Ramos (cell line): ENCODE measurements around the gene LMO7.
"Not testable (repeated sequence)": the region's sequence is repeated elsewhere in the genome, so short reads cannot be mapped to it uniquely, and the experiment has no call there.

Source experiments
- in situ Hi-C: fragments of 300-500 bp; cut with MboI; formaldehyde crosslinking; loops from one replicate; pipeline ENCODE4 v1.14.3; 2022; ENCODE audit warnings: low sequenced_read_pairs; ENCODE audit not compliant: unreplicated experiment

LMO7 gene

DNA sequence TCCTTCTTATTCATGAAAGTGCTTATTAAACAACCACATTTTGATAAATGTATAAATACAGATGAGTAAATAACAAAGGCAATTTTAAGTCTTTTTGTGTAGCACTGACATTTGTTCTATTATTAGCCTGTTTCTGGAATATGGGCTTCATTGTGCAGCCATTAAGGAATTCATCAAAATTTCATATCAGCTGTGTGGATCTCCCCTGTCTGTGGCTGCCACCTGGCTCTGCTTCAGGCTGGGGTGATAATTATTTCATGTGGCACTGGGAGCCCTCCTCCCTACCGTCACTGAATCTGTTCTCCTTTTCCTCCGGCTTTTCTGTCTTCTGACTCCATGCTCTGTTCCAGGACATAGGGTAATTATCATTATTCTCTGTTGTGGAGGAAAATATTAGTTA is 57.1 kb downstream of the LMO7 start:
- in situ Hi-C loops: loop anchor here (5.0 kb wide), 1 partner anchor 779 kb away; no protein-coding TSS in a partner anchor

DNA sequence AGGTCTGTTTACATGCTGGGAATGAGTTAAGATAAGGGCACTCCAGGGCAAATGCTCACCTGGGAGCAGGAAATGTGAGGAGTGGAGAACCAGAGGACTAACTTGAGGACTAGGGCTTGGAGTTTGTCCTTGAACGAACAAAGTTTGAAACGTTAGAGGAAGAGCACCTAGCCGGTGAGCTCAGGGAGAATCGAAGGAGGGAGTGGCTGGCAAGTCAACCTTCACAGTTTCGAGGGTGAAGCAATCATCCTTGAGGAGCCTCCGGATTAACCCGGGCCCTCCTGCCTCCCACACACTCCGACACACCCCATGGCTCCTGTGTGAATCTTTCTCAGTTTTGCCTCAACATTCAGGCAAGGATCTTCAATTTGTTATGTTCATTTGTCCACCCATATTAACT is 58.6 kb downstream of the LMO7 start:
- in situ Hi-C loops: loop anchor here (5.0 kb wide), 1 partner anchor 778 kb away; no protein-coding TSS in a partner anchor

DNA sequence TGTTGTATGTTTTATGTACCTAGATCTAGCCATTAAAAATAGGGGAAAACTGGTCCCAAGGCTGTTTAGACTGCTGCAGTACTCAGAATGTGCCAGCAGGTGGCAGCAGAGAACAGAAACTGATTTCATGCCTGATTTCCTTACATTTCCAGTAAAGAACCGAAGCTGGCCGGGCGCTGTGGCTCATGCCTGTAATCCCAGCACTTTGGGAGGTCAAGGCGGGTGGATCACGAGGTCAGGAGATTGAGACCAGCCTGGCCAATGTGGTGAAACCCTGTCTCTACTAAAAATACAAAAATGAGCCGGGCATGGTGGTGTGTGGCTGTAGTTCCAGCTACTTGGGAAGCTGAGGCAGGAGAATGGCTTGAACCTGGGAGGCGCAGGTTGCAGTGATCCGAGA is 59.8 kb downstream of the LMO7 start:
- in situ Hi-C loops: not testable (repeated sequence)

DNA sequence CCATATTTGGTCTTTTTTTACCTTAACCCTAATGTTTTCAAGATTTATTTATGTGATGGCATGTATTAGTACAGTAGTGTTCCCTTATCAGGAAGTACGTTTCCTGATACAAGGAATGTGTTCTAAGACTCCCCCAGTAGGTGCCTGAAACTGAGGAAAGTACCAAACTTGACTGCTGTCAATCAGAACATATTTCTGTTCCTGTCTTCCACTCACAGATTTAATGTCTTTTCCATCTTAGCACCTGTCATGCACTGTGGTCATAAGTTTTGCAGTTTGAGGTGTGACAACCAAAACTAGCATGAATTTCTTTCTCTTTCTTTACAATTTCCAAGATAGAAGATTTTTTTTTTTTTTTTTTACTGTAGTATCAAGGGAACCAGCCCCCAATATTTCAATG is 62.9 kb downstream of the LMO7 start:
- in situ Hi-C loops: no loop called here

DNA sequence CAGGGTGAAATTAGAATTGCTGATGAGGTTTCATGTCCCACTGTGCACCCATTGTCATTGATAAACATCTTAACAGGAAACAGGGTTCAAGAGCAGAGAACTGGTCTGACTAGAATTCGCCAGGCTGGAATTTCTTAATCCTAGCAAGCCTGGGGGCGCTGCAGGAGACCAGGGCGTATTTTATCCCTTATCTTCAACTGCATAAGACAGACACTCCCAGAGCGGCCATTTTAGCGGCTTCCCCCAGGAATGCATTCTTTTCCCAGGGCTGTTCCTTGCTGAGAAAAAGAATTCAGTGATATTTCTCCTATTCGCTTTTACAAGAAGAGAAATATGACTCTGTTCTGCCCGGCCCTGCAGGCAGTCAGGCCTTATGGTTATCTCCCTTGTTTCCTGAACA is 63.6 kb downstream of the LMO7 start:
- in situ Hi-C loops: not testable (repeated sequence)

DNA sequence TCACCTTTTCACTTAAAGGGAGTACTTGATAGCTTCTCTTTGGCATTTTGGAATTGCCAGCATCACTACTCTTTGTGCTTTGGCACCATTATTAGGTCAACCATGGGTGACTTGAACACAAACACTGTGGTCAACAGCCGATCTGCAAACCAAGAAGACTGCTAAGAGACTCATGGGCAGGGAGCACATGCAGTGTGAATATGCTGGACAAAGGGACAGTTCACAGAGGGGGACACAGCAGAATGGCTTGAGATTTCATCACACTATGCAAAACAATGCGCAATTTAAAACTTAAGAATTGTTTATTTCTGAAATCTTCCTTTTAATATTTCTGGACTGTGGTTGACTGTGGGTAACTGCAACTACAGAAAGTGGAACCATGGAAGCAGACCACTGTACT is 64.4 kb downstream of the LMO7 start:
- in situ Hi-C loops: no loop called here

DNA sequence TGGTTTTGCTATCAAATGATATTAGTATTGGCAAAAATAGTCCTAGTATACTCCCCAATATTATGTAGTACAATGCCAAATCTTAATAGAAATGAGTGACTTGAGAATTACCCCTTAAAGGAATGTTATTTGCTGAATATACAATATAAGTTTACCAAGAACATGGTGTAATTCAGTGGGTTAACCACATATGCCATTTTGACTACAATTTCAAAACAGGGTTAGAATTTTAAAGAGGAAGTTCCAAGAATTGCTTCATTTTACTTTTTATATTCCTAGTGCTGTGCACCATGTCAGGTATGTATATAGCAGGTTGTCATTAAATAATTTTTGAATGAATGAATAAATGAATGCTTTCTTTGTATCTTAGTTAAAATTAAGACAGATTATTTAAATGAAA is 66.3 kb downstream of the LMO7 start:
- in situ Hi-C loops: no loop called here

DNA sequence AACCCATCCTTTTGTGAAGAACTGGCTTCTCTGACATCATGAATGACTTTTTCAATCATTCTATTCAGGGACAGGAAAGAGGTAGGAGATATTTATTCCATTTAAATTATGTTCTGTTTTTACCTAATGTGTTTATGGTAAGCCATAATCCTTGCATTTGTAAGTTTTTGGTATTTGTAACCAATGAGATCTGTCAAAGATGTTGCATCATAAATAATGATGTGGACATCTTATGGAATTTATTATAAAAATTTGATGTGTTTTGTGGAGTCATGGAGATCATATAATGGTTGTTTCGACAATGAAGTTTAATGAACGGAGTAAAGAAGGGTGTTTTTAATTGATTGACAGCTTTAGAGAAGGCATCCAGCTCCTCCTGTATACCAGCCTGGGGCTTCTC is 67.6 kb downstream of the LMO7 start:
- in situ Hi-C loops: no loop called here

DNA sequence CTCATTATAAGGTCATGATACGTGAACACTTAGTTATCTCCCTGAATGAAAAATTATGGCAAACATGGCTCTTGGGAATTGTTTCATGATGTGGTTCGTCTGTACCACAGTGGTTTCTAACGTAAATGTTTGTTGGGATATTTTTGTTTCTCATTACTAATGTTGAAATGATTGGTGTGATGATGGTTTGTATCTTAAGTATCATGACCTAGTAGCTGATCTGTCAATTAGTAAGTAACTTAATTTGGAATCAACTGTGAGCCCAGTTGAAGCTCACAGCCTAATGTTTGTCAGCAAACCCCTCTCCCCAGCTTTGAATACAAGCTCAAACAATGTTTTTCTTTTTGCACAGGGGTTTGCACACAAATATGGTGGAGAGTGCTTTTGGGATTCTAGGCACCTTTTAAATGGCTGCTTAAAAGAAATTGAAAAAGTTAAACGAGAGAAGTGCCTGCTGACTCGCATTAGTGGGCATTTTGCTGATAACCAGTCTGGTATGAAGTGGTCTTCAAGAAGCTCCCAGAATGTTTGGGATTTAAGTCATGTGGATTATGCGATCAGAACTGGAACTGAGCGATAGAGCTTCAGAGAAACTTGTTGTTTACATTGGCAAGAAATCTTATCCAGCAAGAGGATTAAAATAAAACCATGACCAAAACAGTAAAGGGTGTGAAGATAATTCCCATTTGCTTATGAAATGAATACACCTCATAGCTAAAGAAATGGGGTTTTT is 68.2 kb downstream of the LMO7 start:
- in situ Hi-C loops: no loop called here

DNA sequence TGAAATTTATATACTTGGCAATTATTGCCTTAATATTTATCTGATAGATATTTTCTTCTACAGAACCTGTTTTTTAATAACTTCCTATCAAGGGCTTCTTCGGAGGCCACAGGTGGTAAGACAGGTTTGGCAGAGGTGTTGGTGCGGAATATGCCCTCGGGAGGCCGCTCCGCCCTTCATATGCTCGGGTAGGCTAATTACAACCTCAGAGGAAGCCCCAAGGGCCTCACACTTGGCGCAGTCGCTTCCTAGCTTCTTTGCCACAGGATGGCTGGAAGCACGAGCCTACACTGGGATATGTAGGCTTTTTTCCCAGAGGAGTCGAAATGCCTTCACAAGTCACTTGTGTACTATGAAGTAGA is 68.8 kb downstream of the LMO7 start:
- in situ Hi-C loops: no loop called here

DNA sequence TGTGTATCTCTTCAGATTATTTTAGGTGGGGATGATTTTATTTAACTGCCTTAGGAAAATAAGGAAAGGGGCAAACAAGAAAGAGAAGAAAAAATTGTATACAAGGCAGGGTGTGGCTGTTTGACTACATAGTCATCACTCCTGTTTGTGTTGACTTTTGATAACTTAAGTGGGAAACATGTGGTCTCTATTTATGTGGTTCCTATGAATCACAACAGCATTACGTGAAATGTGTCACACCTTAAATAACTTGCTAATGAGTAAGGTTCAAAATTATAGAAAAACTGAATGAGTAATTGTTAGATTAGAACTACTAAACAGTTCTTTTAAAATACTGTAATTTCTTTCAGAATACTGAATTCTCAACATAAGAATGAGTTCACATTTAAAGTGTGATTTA is 69.3 kb downstream of the LMO7 start:
- in situ Hi-C loops: no loop called here

DNA sequence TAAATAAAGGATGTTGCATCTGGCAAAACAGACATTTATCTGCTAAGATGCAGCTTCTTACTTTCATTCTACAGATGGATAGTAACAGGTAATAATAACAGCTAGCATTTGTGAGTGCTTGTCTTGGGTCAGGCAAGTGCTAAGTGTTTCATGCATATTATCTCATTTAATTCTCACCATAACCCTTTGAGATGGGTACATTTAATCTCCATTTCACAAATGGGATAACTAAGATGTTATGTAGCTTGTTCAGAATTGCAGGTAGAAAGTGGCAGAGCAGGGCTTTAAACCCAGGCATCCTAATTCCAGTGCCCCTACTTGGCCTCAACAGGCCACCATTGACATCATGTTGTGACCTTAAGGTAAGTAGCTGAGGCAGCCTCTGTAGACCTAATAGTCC is 69.8 kb downstream of the LMO7 start:
- in situ Hi-C loops: no loop called here

DNA sequence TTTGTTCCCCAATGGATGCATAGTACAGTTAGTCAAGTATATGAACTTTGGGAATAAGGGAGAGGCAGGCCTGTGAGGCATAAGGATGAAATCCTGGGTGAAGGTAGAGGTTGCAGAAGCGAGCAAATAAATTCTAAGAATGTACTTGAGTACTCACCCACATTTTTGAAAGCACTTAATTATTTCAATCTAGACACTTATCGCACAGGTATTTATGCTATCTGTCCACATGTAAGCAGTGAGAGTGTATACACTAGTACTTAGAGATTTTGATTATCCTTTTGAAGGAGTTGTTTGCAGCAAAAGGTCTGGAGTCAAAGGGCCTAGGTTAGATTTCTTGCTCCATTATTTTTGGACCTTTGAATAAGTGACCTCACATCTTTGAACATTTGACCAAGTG is 77.7 kb downstream of the LMO7 start:
- in situ Hi-C loops: no loop called here

DNA sequence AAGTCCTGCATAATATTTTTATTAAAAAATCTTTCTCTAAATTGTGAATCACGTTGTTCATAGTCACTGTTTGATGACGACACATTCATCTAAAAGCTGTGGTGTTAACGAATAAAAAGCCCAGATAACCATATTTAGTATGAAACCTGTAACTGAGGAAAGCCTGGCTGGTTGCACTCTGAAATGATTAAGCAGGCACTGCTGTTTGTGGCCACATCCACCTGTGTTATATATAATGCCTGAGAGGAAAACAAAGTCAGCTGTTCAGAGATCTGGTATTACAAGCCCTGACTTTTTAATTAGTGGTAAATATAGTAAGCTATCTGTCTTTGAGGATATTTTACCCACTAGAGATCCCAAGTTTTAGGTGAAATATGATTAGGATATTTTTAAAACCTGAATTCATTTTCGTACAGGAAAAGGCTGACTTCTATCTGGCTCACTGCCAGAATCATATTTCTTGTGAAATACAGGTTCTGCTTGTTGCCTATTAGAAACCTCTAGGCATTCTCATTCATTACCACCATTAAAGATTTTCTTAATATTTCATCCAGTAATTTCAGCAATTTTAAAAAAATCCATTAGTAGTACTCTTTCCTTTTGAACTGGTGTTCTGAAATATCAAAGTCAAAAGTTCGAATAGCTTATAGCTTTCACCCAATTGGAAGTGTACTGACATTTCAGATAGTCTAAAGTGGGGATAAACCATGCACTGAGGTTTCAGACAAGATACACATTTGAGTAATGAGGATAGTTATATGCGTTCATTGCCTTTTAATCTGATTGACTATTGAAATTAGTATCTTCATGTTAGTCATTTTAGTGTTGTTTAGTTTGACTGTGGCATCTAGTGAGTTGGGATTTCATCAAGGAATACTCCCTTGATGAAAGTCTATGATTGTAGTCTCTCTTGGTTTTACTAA is 79.7 kb downstream of the LMO7 start:
- in situ Hi-C loops: no loop called here

DNA sequence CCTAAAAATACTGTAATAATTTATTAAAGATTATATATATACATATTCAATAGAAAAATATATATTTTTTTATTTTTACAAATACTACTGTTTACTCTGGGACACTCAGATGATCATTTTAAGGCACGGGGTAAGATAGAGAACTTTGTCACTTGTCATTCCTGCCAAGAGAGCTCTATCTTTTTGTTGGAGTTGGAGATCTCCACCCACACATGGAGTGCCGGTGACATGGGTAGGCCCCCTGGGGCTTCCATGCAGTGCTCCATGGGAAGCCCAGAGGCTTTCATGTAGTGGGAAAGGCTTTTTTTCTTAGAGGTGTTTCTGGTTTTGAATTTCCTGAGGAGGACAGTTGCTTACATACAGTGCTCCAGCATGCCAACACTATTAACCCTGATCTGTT is 81.4 kb downstream of the LMO7 start:
- in situ Hi-C loops: no loop called here

DNA sequence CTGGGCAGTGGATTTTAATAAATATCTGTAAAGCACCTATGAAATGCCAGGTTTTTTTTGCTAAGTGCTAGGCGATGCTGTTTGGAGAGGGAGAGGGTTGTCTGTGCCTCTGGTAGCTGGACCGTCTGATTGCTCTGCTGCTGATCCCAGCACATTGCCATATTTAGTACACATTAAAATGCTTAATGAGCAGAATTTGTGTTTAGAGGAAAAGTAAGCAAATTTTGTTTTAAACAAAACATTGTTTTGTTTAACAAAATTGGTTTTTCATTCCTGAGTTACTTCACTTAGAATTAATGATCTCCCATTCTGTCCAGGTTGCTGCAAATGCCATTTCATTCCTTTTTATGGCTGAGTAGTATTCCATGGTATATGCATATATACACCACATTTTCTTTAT is 85.2 kb downstream of the LMO7 start:
- in situ Hi-C loops: no loop called here

DNA sequence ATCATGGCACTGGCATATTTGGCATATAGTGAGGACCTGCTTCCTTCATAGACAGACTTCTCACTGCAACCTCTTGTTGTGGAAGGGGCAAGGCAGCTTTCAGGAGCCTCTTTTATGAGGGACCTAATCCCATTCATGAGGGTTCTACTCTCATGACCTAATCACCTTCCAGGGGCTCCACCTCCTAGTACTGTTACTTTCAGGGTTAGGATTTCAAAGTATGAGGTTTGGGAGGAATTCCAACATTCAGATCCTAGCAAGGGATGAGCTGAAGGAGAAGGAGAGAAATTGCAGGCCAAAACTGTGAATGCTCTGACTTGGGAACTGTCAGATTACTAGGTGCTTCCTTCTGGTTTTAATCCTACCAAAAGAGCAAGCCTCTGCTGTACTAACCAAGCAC is 87.8 kb downstream of the LMO7 start:
- in situ Hi-C loops: no loop called here

DNA sequence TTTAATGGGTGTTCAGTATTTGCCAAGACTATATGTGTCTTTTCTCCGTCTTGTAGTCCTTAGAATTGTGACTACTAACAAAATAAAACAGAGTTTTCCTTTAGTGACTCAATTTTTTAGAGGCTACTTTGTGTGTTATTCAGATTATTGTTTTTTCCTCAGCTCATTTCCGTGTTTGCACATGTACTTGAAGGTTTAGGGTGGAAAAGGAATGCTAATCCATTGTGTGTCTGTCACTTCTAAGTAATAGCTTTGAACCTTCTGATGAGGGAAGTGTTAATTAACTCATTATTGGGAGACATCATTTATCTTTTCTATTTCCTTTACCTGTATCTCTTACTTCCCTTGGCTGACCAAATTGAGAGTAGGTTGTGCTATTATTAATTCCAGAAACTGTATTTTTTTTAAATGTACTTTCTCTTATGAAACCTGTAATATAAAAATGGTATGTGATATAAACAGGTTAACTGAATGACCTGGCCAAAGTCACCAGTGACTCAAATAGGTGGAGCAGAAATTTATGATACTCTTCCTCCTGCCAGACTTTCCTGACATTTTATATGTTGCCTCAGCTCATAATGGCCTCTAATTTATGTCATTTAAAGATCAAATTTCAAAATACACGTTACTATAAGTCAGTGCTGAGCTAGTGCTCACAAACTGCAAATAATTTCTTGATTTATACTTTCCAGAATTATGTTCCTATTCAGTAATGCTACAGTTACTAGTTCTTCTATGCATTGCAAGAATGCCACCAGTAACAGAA is 88.8 kb downstream of the LMO7 start:
- in situ Hi-C loops: no loop called here

DNA sequence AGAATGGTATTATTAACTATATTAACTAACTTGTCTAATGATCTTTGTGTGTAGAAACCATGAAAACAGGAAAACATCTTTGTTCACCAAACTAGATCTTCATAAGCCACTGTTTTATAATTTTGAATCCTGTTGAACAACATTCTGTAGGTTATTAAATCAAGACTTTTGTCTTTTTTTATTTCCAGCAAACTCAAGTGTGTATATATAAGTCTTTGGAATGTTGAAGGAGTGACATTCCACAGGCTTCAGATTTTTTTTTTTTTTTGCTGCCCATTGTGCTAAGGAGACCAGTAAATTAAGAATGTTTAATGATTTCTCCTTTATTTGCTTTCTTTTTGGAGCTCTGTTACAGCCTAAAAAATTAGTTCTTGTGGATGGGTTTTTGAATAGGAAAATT is 89.6 kb downstream of the LMO7 start:
- in situ Hi-C loops: no loop called here

DNA sequence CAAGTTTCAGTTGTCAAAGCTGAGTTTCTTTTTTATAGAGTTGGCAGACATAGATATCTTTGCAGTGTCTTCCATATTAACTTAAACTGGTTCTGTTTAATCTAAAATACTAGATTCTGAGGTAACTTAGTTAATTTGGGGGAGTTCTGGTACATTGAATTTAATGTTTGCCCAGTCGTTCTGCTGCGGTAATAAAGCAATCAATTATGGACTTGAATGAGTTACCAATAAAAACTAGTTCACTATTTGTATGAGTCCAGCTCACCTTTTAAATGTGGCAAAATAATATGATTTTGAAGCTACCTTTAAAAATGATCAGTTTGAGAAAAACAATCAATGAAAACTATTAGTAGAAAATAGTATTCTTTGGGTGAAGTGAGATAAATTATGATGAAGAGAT is 90.2 kb downstream of the LMO7 start:
- in situ Hi-C loops: no loop called here

DNA sequence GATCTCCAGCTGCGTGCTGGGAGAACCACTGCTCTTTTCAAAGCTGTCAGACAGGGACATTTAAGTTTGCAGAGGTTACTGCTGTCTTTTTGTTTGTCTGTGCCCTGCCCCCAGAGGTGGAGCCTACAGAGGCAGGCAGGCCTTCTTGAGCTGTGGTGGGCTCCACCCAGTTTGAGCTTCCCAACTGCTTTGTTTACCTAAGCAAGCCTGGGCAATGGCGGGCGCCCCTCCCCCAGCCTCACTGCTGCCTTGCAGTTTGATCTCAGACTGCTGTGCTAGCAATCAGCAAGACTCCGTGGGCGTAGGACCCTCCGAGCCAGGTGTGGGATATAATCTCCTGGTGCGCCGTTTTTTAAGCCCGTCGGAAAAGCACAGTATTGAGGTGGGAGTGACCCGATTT is 97.0 kb downstream of the LMO7 start:
- in situ Hi-C loops: not testable (repeated sequence)
